Measurements from ENCODE around the gene TNFAIP8L2.

- TF ChIP-seq ATF3 (IDR thresholded peaks at IDR 0.05; ENCODE audit: insufficient read depth, low read depth, low read length) (no peak), CTCF (IDR thresholded peaks at IDR 0.05; ENCODE audit: control extremely low read depth in 1 of 3, insufficient read depth in 1 of 3, low read depth in 1 of 3, low read length in 3 of 3) (no peak), CEBPB (IDR thresholded peaks at IDR 0.05; ENCODE audit: low read depth, low read length) (no peak), POLR2A (IDR thresholded peaks at IDR 0.05; ENCODE audit: control extremely low read depth in 1 of 2, low read depth in 2 of 2, low read length in 2 of 2) (no peak), SAP30 (IDR thresholded peaks at IDR 0.05; ENCODE audit: insufficient read depth, insufficient replicate concordance, low read length) (no peak)
Observed at GRCh38 chr1:151166505-151166956, 10.1 kb downstream of the TNFAIP8L2 start.

Measured in H1 (cell line).